ENCODE results near the gene NDUFB10.
"Not testable (repeated sequence)": the region's sequence is repeated elsewhere in the genome, so short reads cannot be mapped to it uniquely, and the experiment has no call there.

Gene NDUFB10

DNA sequence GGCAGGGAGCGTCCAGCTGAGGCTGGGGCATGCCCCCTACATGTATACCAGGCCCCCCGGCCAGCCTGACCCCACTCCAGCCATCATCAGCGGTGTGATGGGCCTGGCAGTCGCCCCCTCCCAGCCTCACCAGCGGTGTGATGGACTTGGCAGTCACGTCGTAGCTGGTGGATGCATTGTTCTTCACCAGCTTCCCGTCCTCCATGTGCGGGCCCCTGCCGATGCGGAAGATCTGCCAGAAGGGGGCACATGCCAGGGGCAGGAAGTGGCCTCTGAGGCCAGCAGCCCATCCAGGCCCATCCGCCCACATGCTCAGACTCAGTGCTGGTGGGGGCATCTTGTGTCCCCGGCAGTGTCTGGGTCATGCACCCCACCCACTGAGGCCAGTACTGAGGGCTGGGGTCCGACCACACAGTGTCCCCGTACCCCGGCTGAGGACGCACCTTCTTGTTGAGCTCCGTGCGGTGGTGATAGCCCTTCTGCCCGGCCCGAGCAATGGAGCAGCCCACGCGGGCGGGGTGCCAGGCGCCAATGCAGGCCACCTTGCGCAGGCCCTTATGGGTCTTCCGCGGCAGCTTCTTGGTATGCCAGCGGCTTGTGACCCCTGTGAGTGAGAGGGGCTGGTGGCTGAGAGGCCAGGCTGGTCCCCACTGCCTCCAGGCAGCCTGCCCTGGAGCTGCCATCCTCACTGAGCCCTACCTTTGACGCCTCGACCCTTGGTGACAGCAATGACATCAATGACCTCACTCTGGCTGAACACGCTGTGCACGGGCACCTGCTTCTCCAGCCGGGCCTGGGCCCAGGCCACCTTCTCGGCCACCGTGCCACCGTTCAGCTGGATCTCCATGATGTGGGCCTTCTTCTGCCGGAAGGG is 12.6 kb upstream of the NDUFB10 start:
- DNase-seq (ENCODE audit: low read depth, low spot score): no peak

- DNase-seq (ENCODE audit: low read depth, low spot score): no peak
These were observed 12.0 kb upstream of the NDUFB10 start for GRCh38 chr16:1947369-1947670.

DNA sequence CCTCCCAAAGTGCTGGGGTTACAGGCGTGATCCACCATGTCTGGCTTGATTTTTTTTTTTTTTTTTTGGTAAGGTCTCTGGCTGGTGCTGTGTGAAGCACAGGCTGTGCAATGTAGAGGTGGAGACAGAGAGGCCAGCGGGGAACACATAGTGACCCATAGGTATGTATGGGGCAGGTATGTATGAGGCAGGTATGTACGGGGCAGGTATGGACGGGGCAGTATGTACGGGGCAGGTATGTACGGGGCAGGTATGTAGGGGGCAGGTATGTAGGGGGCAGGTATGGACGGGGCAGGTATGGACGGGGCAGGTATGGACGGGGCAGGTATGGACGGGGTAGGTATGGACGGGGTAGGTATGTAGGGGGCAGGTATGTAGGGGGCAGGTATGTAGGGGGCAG is 9.8 kb upstream of the NDUFB10 start:
- DNase-seq (ENCODE audit: low read depth, low spot score): no peak

DNA sequence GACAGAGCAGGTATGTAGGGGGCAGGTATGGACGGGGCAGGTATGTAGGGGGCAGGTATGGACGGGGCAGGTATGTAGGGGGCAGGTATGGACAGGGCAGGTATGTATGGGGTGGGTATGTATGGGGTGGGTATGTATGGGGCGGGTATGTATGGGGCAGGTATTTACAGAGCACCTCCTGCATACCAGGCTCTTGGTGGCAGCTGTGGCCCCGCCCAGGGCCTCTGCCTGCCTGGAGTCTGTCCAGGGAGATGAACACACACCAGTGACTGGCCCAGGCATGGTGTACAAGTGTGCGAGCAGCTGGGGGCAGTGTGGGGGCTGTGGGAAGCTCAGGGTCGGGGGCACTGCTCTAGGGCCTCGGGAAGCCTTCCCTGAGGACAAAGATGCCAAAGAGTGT is 9.3 kb upstream of the NDUFB10 start:
- DNase-seq (ENCODE audit: low read depth, low spot score): no peak

- DNase-seq (ENCODE audit: low read depth, low spot score): no peak
These were observed 8.8 kb upstream of the NDUFB10 start for GRCh38 chr16:1950559-1950958.

GRCh38 chr16:1953734-1954133 is 5.6 kb upstream of the NDUFB10 start:
- no peak for DNase-seq (ENCODE audit: low read depth, low spot score)

- DNase-seq (ENCODE audit: low read depth, low spot score): not testable (repeated sequence)
These were observed 1.8 kb upstream of the NDUFB10 start for GRCh38 chr16:1957434-1958142.

GRCh38 chr16:1958143-1958491 is 1.2 kb upstream of the NDUFB10 start:
- DNase-seq (ENCODE audit: low read depth, low spot score): not testable (repeated sequence)

- no peak for DNase-seq (ENCODE audit: low read depth, low spot score)
These were observed 546 bp upstream of the NDUFB10 start for GRCh38 chr16:1958715-1959268.

- no peak for DNase-seq (ENCODE audit: low read depth, low spot score)
These were observed 1.6 kb downstream of the NDUFB10 start for GRCh38 chr16:1960665-1961630.

DNA sequence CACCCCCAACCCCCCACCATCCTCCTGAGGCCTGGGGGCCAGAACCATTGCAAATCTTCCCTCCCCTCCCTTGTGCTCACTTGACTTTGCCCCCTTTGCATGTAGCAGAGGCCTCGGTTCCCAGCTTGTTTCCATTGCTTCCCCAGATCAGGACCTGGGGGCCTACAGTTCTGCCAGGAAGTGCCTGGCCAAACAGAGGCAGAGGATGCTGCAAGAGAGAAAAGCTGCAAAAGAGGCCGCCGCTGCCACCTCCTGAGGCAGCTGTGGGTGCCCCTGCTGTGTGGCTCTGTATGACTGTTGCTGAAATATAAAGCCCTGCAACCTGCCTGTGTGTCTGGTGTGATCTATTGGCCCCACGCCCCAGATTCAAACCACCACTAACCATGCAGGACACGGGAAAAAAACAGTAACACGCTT is 2.3 kb downstream of the NDUFB10 start:
- no peak for DNase-seq (ENCODE audit: low read depth, low spot score)

- not testable (repeated sequence) for DNase-seq (ENCODE audit: low read depth, low spot score)
These were observed 3.1 kb downstream of the NDUFB10 start for GRCh38 chr16:1962161-1963153.

GRCh38 chr16:1963806-1964505 is 4.6 kb downstream of the NDUFB10 start:
- no peak for DNase-seq (ENCODE audit: low read depth, low spot score)

GRCh38 chr16:1964506-1965395 is 5.4 kb downstream of the NDUFB10 start, which contains the start of gene RPS2:
Gene RPS2 (minus strand): TSS chr16:1964826. CDS start chr16:1964625, 201 bp downstream.
- peak; percentile 93 for DNase-seq (ENCODE audit: low read depth, low spot score)

GRCh38 chr16:1965396-1966001 is 6.2 kb downstream of the NDUFB10 start:
- no peak for DNase-seq (ENCODE audit: low read depth, low spot score)

- DNase-seq (ENCODE audit: low read depth, low spot score): no peak
These were observed 7.1 kb downstream of the NDUFB10 start, which contains the start of gene RNF151 for GRCh38 chr16:1966460-1966859. Gene RNF151 (plus strand): TSS chr16:1966856. CDS start chr16:1966882, 26 bp downstream.

GRCh38 chr16:1968146-1968953 is 9.0 kb downstream of the NDUFB10 start:
- DNase-seq (ENCODE audit: low read depth, low spot score): no peak

Measured in brain pericyte (primary cell).